GM06990 (cell line): ENCODE measurements around the gene CALR3.
"Not testable (repeated sequence)": the region's sequence is repeated elsewhere in the genome, so short reads cannot be mapped to it uniquely, and the experiment has no call there.

Experiments used
- DNase-seq: peaks from one replicate; pipeline ENCODE4 v3.0.0-alpha.2; 2011; ENCODE audit not compliant: insufficient read length; ENCODE audit errors: extremely low read depth
- H3K27me3 ChIP-seq: replicated peaks from 2 replicates; pipeline ENCODE4 v1.6.0; 2011; ENCODE audit warnings: low read length; ENCODE audit not compliant: control insufficient read depth, insufficient read depth
- H3K36me3 ChIP-seq: 2 replicates; pipeline ENCODE4 v1.5.1; 2011; ENCODE audit warnings: low read length; ENCODE audit not compliant: control insufficient read depth, insufficient read depth
- H3K4me3 ChIP-seq: replicated peaks from 2 replicates; pipeline ENCODE4 v1.5.1; 2011; ENCODE audit warnings: low read depth, mild to moderate bottlenecking, control low read depth, low read length
- TF ChIP-seq, protein P1 (sequence below): IDR thresholded peaks from 2 replicates; pipeline ENCODE4 v1.5.1; 2011; ENCODE audit warnings: low read length, control low read depth, mild to moderate bottlenecking, inconsistent platforms; ENCODE audit not compliant: insufficient read depth, poor library complexity, severe bottlenecking

The CALR3 gene

DNA sequence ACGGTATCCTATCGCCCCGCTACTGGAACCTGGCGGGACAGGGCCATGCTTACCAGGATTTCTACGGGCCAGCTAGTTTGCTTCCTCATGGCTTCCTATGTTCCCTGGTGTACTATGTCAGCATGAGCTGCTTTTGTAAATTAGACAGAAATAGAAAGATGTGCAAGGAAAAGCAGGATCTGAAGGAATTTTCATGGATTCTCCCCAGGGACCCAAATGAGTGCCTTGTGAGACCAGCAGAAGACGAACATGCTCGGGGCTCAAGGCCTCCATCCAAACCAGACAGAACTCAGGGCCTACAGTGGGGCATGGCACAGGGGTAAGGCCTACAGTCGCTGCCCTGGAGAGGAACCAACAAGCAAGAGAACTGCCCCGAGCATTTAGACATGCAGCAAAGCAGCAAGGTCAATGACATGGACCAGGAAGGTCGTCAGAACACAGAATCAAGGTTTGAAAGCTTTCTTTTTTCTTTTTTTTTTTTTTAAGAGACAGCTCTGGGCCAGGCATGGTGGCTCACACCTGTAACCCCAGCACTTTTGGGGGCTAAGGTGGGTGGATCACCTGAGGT is 41.5 kb downstream of the CALR3 start:
- Histone ChIP-seq H3K4me3 (no peak overlapping the region), H3K36me3 (peaks cover 2% of the 10 kb centered on the region; the same call in 1 of the 2 replicates), H3K27me3 (no peaks in the 10 kb centered on the region)
- DNase-seq = no peak
- TF ChIP-seq, protein P1, sequence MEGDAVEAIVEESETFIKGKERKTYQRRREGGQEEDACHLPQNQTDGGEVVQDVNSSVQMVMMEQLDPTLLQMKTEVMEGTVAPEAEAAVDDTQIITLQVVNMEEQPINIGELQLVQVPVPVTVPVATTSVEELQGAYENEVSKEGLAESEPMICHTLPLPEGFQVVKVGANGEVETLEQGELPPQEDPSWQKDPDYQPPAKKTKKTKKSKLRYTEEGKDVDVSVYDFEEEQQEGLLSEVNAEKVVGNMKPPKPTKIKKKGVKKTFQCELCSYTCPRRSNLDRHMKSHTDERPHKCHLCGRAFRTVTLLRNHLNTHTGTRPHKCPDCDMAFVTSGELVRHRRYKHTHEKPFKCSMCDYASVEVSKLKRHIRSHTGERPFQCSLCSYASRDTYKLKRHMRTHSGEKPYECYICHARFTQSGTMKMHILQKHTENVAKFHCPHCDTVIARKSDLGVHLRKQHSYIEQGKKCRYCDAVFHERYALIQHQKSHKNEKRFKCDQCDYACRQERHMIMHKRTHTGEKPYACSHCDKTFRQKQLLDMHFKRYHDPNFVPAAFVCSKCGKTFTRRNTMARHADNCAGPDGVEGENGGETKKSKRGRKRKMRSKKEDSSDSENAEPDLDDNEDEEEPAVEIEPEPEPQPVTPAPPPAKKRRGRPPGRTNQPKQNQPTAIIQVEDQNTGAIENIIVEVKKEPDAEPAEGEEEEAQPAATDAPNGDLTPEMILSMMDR = no peak

DNA sequence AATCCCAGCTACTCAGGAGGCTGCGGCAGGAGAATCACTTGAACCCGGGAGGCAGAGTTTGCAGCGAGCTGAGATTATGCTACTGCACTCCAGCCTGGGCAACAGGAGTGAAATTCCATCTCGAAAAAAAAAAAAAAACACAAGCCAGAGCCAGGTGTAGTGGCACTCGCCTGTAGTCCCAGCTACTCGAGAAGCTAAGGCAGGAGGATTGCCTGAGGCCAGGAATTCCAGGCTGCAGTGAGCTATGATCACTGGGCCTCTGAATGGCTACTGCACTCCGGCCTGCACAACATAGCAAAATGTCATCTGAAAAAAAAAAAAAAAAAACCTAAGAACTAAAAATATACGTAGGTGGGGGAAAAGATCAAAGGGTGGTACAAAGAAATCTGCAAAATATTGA is 43.6 kb downstream of the CALR3 start:
- Histone ChIP-seq H3K27me3 (no peaks in the 10 kb centered on the region), H3K4me3 (no peak overlapping the region), H3K36me3 (peaks cover 2% of the 10 kb centered on the region; the same call in 1 of the 2 replicates)
- TF ChIP-seq, protein P1 = no peak
- no peak for DNase-seq

DNA sequence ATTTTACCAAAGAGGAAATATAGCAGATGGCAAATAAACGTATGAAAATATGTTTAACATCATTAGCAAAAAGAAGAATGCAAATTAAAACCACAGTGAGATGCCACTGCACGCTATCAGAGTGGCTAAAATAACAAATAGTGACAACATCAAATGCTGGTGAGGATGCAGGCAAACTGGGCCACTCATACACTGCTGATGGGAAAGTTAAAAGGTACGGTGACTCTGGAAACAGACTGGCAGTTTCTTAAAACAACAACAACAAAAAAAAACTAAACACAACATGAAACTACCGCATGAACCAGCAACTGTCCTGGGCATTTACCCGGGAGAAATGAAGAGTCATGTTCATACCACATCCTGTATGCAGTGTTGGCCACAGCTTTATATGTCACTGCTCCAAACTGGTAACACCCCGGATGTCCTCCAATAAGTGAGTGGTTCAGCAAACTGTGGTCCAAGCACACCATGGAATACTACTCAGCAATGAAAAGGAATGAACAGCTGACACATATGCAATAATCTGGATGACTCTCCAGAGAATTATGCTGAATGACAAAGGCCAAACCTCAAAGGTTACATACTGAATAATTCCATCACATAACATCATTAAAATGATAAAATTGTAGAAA is 46.5 kb downstream of the CALR3 start:
- TF ChIP-seq, protein P1 = no peak
- Histone ChIP-seq H3K36me3 (no peaks in the 10 kb centered on the region), H3K27me3 (no peaks in the 10 kb centered on the region), H3K4me3 (no peak overlapping the region)
- DNase-seq = peak; percentile 72

DNA sequence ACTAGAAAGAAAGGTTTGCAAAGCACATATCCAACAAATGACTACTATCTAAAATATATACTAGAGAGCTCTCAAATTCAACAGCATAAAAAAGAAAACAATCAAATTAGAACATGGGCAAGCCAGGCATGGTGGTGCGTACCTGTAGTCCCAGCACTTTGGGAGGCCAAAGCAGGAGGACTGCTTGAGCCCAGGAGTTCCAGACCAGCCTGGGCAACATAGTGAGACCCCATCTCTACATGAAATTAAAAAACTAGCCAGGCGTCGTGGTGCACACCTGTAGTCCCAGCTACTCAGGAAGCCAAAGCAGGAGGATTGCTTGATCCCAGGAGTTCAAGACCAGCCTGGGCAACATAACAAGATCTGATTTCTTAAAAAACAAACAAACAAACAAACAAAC is 47.1 kb downstream of the CALR3 start:
- not testable (repeated sequence) for H3K4me3 ChIP-seq, H3K36me3 ChIP-seq, H3K27me3 ChIP-seq, DNase-seq

DNA sequence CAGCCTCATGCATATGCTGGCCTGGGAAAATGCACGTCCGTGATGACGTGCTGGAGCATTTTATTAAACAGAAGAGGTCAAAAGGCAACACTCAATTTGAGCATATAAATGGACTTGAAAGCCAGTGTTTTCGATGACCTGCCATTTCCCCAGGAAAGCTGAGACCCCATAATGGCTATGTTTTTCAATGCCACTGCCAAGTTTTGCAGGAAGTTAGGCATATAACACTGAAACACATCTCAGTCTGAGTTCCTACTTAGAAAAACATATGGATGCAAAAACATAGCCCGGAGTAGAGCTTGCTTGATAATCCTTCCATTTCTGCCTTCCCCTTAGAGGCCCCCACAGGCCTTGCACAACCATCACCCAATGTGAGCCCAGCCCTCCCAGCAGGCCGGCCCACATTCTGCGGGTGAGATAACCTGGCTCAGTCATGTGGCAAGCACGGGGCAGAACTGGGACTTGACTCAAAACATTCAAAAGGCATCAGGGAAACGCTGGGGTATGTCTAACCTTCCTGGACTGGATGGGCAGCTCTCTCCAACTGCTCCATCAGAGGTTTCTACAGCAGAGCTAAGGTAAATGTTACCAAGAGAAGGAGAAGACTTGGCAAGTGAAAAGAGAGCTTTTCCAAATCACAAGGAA is 49.1 kb downstream of the CALR3 start:
- TF ChIP-seq, protein P1 = no peak
- Histone ChIP-seq H3K36me3 (no peaks in the 10 kb centered on the region), H3K4me3 (peak overlapping the region; percentile 33), H3K27me3 (no peaks in the 10 kb centered on the region)
- DNase-seq = peak; percentile 78

DNA sequence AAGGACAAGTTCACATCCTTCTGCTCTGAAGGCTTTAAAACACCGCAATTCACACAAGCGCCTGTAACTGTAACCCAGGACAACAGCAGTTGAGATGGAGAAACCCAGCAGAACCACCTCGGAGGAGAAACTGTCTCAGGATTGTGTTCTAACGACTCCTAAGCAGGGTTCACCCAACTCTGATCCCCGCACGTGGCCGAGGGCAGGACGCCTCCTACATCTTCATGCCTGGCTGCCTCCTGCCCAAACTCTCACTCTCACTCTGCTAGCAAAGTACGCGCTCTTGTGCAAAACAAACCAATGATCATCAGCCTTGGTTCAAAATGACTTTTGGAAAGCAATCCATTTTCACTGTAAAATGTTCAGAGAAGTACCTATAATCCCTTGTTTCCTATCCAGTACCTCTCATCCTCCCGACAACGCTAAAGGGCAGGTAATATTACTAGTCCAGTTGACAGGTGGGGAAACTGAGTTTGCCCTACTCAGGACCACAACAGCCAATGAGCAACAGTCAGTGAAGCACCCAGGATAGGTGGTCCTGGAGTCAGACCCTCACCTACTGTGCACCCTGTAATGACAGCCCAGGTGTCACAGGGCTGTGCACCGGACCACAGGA is 49.8 kb downstream of the CALR3 start:
- Histone ChIP-seq H3K4me3 (peak overlapping the region; percentile 33), H3K27me3 (no peaks in the 10 kb centered on the region), H3K36me3 (no peaks in the 10 kb centered on the region)
- peak; percentile 73 for DNase-seq
- TF ChIP-seq, protein P1 = no peak
